ENCODE measurements around the gene MEX3D. TPM values are rescaled to one million over a fixed set of nuclear protein-coding genes. Genes with fewer than 3 reads are reported as not detected.

MEX3D gene
- total and polyA plus RNA-seq, 4 donors, result 17.0 to 43.6 (median 34.5) TPM

DNA sequence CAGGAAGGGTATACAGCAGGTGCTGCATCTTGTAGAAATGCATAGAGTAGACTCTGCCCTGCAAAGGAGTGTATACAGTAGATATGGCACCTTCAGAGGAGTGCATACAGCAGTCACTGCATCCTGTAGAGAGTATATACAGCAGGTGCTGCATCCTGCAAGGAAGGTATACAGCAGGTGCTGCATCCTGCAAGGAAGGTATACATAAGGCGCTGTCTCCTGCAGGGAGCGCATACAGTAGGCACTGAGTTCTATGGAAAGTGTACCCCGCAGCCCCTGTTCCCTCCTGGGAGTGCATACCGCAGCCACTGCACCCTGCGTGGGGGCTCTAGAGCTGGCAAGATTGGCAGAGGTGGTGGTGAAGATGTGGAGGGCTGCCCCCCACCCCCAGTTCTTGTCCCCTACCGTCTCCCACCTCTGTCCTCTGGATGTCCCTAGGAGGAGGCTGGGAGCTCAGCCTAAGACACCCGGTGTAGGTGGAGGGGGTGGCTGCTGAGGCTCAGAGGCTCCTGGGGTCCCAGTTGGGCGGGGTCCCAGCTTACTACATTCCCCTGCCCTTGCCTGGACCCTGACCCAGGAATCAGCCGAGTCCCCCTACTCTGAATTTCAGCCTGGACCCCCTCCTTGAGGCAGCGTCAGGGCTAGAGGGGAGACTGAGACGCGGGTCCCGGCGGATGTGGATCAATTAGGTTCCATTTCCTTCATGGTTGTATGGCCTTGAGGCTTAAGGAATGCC lies 53.0 kb downstream of the MEX3D start:
- Histone ChIP-seq H3K36me3 (ENCODE audit: control insufficient read depth, insufficient read depth, low read length) (peaks cover 2% of the 10 kb centered on the region), H3K4me3 (ENCODE audit: low read depth, low read length) (no peak overlapping the region), H3K27me3 (ENCODE audit: control insufficient read depth, insufficient read depth, low read length) (peaks cover 43% of the 10 kb centered on the region), H3K27ac (ENCODE audit: low read depth, low read length) (no peak overlapping the region), H3K9me3 (ENCODE audit: control insufficient read depth, insufficient read depth, low read length) (no peaks in the 10 kb centered on the region), H3K4me1 (ENCODE audit: control insufficient read depth, insufficient read depth, low read length) (peaks cover 10% of the 10 kb centered on the region)
- DNase-seq (ENCODE audit: low read depth in 4 of 6, low spot score in 6 of 6), result no peak
- WGBS (ENCODE audit: insufficient coverage), result 64% methylated on average over 7 of the region's 14 CpGs

DNA sequence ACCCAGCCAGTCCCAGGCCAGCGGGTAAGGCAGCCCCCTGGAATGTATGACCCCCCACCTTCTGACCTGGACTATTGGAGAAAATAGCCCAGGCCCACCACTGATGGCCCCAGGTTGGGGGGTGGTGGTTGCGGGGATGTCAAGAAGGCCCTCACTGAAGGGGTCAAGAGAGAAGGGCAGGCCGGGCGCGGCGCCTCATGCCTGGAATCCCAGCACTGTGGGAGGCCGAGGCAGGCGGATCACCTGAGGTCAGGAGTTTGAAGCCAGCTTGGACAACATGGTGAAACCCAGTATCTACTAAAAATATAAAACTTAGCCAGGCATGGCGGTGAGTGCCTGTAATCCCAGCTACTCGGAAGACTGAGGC lies 53.8 kb downstream of the MEX3D start:
- Histone ChIP-seq H3K4me1 (ENCODE audit: control insufficient read depth, insufficient read depth, low read length) (peaks cover 11% of the 10 kb centered on the region), H3K9me3 (ENCODE audit: control insufficient read depth, insufficient read depth, low read length) (no peaks in the 10 kb centered on the region), H3K36me3 (ENCODE audit: control insufficient read depth, insufficient read depth, low read length) (peaks cover 2% of the 10 kb centered on the region), H3K4me3 (ENCODE audit: low read depth, low read length) (no peak overlapping the region), H3K27me3 (ENCODE audit: control insufficient read depth, insufficient read depth, low read length) (peaks cover 45% of the 10 kb centered on the region), H3K27ac (ENCODE audit: low read depth, low read length) (no peak overlapping the region)
- 67% methylated on average over 8 of the region's 10 CpGs for WGBS (ENCODE audit: insufficient coverage)
- no peak for DNase-seq (ENCODE audit: low read depth in 4 of 6, low spot score in 6 of 6)

DNA sequence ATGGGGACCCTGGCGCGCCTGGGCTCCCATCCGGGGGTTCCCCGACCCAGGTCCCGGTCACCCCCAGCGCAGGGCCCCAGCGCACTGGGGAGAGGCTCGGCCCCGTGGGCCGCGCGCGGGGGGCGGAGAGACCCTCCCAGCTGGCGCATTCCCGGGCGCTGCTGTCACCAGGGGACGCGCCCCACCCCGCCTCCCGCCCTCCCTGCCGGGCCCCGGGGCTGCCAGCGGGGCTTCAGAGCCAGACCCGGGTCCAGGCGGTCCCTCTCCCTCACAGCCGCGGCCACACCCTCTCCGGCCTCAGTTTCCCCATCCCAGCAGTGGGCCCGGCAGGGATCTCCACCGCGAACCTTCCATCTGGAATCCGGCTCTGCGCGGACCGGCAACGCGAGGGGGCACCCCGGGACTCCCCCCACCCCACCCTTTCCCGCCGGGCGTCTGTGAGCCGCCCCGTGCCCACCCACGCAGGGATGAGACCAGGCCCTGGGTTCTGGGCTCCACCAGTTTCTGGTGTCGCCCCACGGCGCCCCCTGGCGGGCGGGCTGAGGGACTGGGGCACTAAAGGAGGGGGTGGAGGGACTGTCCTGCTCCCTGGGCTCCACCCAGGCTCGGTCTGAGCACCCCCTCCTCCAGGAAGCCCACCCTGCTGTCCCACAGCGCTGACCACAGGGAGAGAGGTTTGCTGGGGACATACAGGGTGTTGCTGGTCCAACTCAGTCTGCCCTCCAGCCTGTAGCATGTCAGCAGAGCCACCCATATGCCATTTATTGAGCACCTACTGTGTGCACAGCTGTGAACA lies 54.4 kb downstream of the MEX3D start:
- H3K9me3 ChIP-seq (ENCODE audit: control insufficient read depth, insufficient read depth, low read length), result no peaks in the 10 kb centered on the region
- no peak for DNase-seq (ENCODE audit: low read depth in 4 of 6, low spot score in 6 of 6)
- 9% methylated on average over 38 of the region's 52 CpGs for WGBS (ENCODE audit: insufficient coverage)
- H3K27ac ChIP-seq (ENCODE audit: low read depth, low read length), result no peak overlapping the region
- H3K4me1 ChIP-seq (ENCODE audit: control insufficient read depth, insufficient read depth, low read length), result peaks cover 12% of the 10 kb centered on the region
- peaks cover 2% of the 10 kb centered on the region for H3K36me3 ChIP-seq (ENCODE audit: control insufficient read depth, insufficient read depth, low read length)
- peaks cover 45% of the 10 kb centered on the region for H3K27me3 ChIP-seq (ENCODE audit: control insufficient read depth, insufficient read depth, low read length)
- H3K4me3 ChIP-seq (ENCODE audit: low read depth, low read length), result no peak overlapping the region

DNA sequence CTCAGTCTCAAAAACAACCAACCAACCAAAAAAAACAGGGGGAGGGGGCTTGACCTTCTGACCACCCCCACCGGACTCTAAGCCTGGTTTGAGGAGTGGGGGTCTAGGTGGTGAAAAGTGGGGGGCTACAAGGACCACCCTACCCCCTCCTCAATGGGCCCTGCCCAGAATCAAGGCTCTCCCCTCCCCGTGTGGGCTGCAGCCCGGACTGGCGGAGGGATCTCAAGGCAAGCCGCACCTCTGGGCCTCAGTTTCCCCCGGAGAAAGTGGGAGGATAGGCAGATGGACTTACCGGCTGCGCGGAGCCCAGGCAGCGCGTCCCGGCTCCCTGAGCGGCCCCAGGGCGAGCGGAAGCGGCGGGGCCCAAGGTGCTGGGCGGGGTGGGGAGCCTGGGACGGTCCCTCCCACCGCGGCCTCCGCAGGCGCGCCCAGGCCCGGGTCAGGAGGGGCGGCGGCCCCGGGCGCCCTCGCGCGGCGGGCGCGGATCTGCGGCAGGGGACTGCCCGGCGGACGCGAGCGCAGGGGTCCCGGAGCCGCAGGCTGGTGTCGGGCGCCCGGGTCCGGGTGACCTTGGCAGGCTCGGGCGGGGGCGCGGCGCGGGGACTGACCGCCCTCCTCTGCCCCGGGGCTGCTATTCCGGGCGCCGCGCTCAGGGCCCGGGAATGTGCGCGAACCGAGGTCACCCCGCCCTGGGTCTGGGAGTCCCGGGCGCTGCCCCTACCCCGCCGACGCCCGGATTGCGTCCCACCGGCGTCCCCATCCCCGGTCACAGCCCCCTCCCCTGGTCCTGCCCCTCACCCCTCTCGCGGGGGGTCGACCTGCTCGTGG lies 55.2 kb downstream of the MEX3D start, which contains the start of gene ADAMTSL5:
TSS of gene ADAMTSL5 (minus strand) at position 349 of the 828 bp plus-strand sequence. CDS start 2,076 bp downstream, outside the sequence.
- Histone ChIP-seq H3K27me3 (ENCODE audit: control insufficient read depth, insufficient read depth, low read length) (peaks cover 45% of the 10 kb centered on the region), H3K27ac (ENCODE audit: low read depth, low read length) (no peak within 1 kb of the TSS), H3K4me1 (ENCODE audit: control insufficient read depth, insufficient read depth, low read length) (peaks cover 19% of the 10 kb centered on the region), H3K9me3 (ENCODE audit: control insufficient read depth, insufficient read depth, low read length) (no peaks in the 10 kb centered on the region), H3K36me3 (ENCODE audit: control insufficient read depth, insufficient read depth, low read length) (peaks cover 2% of the 10 kb centered on the region), H3K4me3 (ENCODE audit: low read depth, low read length) (no peak within 1 kb of the TSS)
- no peak for DNase-seq (ENCODE audit: low read depth in 4 of 6, low spot score in 6 of 6)
- WGBS (ENCODE audit: insufficient coverage), result 2% methylated on average over 74 of the region's 78 CpGs

DNA sequence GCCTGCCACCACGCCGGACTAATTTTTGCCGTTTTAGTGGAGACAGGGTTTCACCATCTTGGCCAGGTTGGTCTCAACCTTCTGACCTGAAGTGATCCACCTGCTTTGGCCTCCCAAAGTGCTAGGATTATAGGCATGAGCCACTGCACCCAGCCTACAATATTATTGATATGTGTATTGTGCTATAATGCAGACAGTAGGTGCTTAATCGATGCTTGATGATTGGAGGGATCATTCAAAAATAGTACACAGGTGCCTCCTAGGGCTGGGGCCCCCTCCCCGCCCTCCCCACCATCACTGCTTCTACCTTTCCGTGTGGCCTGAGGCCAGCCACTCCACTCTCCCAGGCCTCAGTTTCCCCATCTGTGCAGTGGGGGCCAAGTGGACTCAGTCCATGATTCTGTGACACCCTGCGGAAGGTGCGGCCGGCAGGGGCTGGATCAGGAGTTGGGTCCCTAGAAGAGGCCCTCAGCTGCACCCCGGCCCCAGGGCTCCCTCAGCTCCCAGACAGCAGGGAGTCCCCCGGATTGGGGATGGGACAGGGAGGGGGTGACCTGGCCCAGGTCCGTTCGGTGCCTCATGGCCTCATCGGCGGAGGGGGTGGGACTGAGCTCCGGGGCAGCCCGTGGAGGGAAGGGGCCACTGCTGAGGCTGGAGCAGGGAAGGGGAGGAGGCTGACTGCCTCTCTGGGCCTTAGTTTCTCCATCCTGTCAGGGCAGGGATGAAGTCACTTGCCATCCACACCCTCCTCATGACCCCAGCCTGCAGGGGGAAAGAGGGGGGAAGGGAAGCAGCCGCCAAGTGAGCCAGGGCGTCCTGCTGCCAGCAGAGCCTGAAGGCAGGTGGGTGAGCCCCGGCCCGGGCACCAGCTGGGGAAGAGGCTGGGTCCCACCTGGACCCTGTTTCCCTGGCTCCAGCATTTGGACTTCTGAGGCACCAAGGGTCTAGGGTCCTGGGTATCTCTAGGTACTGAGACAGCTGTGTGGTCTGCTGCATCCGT lies 56.5 kb downstream of the MEX3D start:
- WGBS (ENCODE audit: insufficient coverage), result 54% methylated on average over 19 of the region's 22 CpGs
- H3K9me3 ChIP-seq (ENCODE audit: control insufficient read depth, insufficient read depth, low read length), result no peaks in the 10 kb centered on the region
- no peak overlapping the region for H3K4me3 ChIP-seq (ENCODE audit: low read depth, low read length)
- peaks cover 45% of the 10 kb centered on the region for H3K27me3 ChIP-seq (ENCODE audit: control insufficient read depth, insufficient read depth, low read length)
- H3K27ac ChIP-seq (ENCODE audit: low read depth, low read length), result no peak overlapping the region
- H3K36me3 ChIP-seq (ENCODE audit: control insufficient read depth, insufficient read depth, low read length), result peaks cover 2% of the 10 kb centered on the region
- DNase-seq (ENCODE audit: low read depth in 4 of 6, low spot score in 6 of 6), result no peak
- peaks cover 29% of the 10 kb centered on the region for H3K4me1 ChIP-seq (ENCODE audit: control insufficient read depth, insufficient read depth, low read length)

DNA sequence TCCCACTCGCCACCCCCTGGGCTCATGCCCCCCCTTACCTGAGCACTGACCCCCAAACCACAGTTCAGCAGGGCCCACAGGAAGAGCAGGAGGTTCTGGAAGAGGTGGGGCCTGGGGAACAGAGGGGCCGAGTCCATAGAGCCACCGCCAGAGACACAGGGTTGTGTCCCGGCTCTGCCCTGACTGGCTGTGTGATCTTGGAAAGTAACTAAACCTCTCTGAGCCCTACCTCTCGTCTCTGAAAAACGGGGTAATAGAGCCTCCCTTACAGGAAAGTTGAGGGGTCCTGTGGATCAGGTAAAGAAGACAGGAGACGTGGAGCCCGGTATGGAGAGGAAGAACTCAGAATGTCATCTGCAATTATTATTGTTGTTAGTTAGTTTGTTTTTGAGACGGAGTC lies 57.3 kb downstream of the MEX3D start:
- Histone ChIP-seq H3K27ac (ENCODE audit: low read depth, low read length) (no peak overlapping the region), H3K27me3 (ENCODE audit: control insufficient read depth, insufficient read depth, low read length) (peaks cover 45% of the 10 kb centered on the region), H3K4me1 (ENCODE audit: control insufficient read depth, insufficient read depth, low read length) (peaks cover 29% of the 10 kb centered on the region), H3K4me3 (ENCODE audit: low read depth, low read length) (no peak overlapping the region), H3K9me3 (ENCODE audit: control insufficient read depth, insufficient read depth, low read length) (no peaks in the 10 kb centered on the region), H3K36me3 (ENCODE audit: control insufficient read depth, insufficient read depth, low read length) (peaks cover 2% of the 10 kb centered on the region)
- WGBS (ENCODE audit: insufficient coverage), result 48% methylated on average over 8 of the region's 9 CpGs
- DNase-seq (ENCODE audit: low read depth in 4 of 6, low spot score in 6 of 6), result no peak

DNA sequence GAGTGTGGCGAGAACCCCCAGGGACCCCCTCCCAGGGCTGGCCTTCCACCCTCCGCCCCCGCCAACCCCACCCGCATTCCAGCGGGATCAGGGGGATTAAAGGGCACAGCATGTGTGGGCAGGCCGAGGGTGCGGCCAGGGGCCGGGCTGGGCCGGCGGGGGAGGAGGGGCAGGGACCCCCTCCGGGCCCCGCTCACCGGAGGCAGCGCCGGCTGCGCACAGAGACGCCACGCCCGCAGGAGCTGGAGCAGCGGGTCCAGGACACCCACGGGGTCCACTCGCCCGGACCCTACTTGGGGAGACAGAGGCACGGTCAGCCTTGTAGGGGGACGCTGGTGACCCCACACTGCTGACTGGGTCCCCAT lies 57.7 kb downstream of the MEX3D start:
- Histone ChIP-seq H3K9me3 (ENCODE audit: control insufficient read depth, insufficient read depth, low read length) (no peaks in the 10 kb centered on the region), H3K4me3 (ENCODE audit: low read depth, low read length) (no peak overlapping the region), H3K36me3 (ENCODE audit: control insufficient read depth, insufficient read depth, low read length) (peaks cover 2% of the 10 kb centered on the region), H3K27me3 (ENCODE audit: control insufficient read depth, insufficient read depth, low read length) (peaks cover 47% of the 10 kb centered on the region), H3K4me1 (ENCODE audit: control insufficient read depth, insufficient read depth, low read length) (peaks cover 29% of the 10 kb centered on the region), H3K27ac (ENCODE audit: low read depth, low read length) (no peak overlapping the region)
- DNase-seq (ENCODE audit: low read depth in 4 of 6, low spot score in 6 of 6), result no peak
- WGBS (ENCODE audit: insufficient coverage), result 17% methylated on average over 20 of the region's 25 CpGs

DNA sequence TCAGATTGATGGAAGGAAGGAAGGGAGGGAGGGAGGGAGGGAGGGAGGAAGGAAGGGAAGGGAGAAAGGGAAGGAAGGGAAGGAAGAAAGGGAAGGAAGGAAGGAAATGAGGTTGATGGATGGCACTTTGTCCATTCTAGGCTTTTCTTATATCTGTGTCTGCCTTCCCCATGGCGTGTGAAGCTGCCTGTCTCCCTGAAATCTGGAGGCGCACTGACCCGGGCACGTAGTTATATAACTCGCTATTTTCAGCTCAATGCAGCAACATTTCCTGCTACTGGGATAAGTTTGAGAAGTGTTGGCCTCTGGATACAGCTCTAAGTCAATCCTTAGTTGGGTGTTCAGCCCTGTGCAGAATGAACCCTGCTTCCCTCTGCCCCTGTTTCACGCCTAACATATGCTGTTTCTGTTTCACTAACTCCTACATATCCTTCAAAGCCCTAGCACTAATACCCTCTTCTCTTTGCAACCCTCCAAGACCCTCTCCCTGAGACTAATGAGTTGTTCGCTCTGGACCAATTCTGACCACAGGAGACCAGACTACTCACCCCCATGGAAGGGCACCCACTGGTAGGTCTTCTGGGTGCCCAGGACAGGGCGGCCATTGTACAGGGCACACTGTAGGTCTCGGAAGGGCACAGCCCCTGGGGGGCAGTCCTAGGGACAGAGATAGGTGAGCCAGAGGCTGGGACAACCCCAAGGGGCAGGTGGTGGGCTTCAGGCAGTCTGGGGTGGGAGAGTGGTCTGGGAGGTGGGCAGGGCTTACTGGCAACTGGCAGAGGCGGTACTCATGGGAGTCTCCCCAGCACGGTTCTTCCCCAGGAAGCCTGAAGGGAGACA lies 58.3 kb downstream of the MEX3D start:
- Histone ChIP-seq H3K36me3 (ENCODE audit: control insufficient read depth, insufficient read depth, low read length) (peaks cover 2% of the 10 kb centered on the region), H3K27me3 (ENCODE audit: control insufficient read depth, insufficient read depth, low read length) (peaks cover 44% of the 10 kb centered on the region), H3K4me1 (ENCODE audit: control insufficient read depth, insufficient read depth, low read length) (peaks cover 29% of the 10 kb centered on the region), H3K27ac (ENCODE audit: low read depth, low read length) (no peak overlapping the region), H3K4me3 (ENCODE audit: low read depth, low read length) (no peak overlapping the region), H3K9me3 (ENCODE audit: control insufficient read depth, insufficient read depth, low read length) (no peaks in the 10 kb centered on the region)
- 82% methylated on average over 6 of the region's 11 CpGs for WGBS (ENCODE audit: insufficient coverage)
- DNase-seq (ENCODE audit: low read depth in 4 of 6, low spot score in 6 of 6), result no peak

Measured in spinal cord (tissue), 10 donors.